Activated CD4-positive, alpha-beta T cell treated with anti-CD3 and anti-CD28 coated beads, Interleukin-2, amount 50 U/mL, for 4 hours (primary cell): Measurements from ENCODE around the gene DCP1B.
A peak's percentile ranks its signal among the peaks of the same experiment; 100 is the strongest.
"Not testable (repeated sequence)": the region's sequence is repeated elsewhere in the genome, so short reads cannot be mapped to it uniquely, and the experiment has no call there.

Experiments
- DNase-seq, 2 experiments: peaks; one replicate each; pipeline ENCODE4 v3.0.0-alpha.2; 2020

Gene DCP1B

GRCh38 chr12:1974812-1975211, 29.4 kb downstream of the DCP1B start:
- DNase-seq: no peak

- DNase-seq: no peak
Observed at GRCh38 chr12:1972856-1973317, 31.4 kb downstream of the DCP1B start.

- DNase-seq: no peak
Observed at GRCh38 chr12:1972260-1972659, 32.0 kb downstream of the DCP1B start.

GRCh38 chr12:1970331-1970900, 33.8 kb downstream of the DCP1B start:
- no peak for DNase-seq

- DNase-seq: no peak
Observed at GRCh38 chr12:1966561-1967226, 37.6 kb downstream of the DCP1B start.

GRCh38 chr12:1965916-1966315, 38.3 kb downstream of the DCP1B start:
- no peak for DNase-seq

GRCh38 chr12:1962051-1963020, 41.9 kb downstream of the DCP1B start:
- DNase-seq: no peak

GRCh38 chr12:1956716-1957115, 47.5 kb downstream of the DCP1B start:
- DNase-seq: no peak

- no peak for DNase-seq
Observed at GRCh38 chr12:1949771-1950470, 54.3 kb downstream of the DCP1B start.

GRCh38 chr12:1948883-1949282, 55.4 kb downstream of the DCP1B start:
- no peak for DNase-seq

- DNase-seq: no peak
Observed at GRCh38 chr12:1947081-1947480, 57.2 kb downstream of the DCP1B start.

GRCh38 chr12:1946296-1946695, 58.0 kb downstream of the DCP1B start:
- DNase-seq: no peak

GRCh38 chr12:1945502-1945901, 58.8 kb downstream of the DCP1B start:
- DNase-seq: not testable (repeated sequence)

- peak; percentile 89 to 93 for DNase-seq
Observed at GRCh38 chr12:1939801-1940607, 64.3 kb downstream of the DCP1B start.

- no peak for DNase-seq
Observed at GRCh38 chr12:1939331-1939730, 64.9 kb downstream of the DCP1B start.

GRCh38 chr12:1937481-1938224, 66.6 kb downstream of the DCP1B start:
- DNase-seq: no peak

- no peak for DNase-seq
Observed at GRCh38 chr12:1936406-1937320, 67.6 kb downstream of the DCP1B start.

GRCh38 chr12:1935700-1936378, 68.4 kb downstream of the DCP1B start:
- DNase-seq: no peak

- no peak for DNase-seq
Observed at GRCh38 chr12:1935242-1935641, 69.0 kb downstream of the DCP1B start.

- no peak for DNase-seq
Observed at GRCh38 chr12:1934831-1935230, 69.4 kb downstream of the DCP1B start.
